ENCODE measurements around the gene ARMC7.

DNA sequence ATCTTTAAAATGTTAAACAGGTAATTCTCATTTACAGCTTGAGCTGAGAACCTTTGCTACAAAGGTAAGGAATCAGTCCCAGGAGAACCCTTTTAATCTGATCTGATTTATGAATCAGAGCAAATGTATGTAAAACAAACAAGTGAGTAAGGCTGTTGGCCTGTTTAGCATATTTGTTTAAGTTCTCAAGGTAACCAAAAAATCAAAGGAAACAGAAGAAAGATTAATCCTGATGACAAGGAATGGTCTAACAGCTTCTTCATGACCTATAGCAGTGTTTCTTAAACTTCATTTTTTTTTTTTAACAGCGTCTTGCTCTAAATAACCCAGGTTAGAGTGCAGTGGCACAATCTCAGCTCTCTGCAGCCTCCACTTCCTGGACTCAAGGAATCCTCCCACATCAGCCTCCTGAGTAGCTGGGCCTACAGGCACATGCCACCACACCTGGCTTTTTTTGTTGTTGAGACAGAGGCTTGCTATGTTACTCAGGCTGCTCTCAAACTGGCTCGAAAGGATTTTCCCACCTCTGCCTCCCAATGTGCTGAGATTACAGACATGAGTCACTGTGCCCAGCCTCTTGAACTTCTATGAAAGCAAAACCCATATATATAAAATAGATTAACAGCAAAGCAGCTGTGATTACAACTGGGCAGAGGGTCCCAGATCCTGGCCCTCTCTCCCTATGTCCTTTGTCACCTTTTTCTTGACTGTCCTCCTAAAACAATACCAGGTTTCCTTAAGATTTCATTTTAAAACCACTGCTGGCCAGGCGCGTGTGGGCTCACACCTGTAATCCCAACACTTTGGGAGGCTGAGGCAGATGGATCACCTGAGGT is 49.6 kb downstream of the ARMC7 start:
- TF ChIP-seq HDAC6 (IDR thresholded peaks at IDR 0.05; ENCODE audit: low read depth, low read length), result no peak
- no peak for TF ChIP-seq ARNT (IDR thresholded peaks at IDR 0.05)
- TF ChIP-seq HDAC2 (CRISPR knock-in tag; IDR thresholded peaks at IDR 0.05), result no peak
- TF ChIP-seq, protein P1, sequence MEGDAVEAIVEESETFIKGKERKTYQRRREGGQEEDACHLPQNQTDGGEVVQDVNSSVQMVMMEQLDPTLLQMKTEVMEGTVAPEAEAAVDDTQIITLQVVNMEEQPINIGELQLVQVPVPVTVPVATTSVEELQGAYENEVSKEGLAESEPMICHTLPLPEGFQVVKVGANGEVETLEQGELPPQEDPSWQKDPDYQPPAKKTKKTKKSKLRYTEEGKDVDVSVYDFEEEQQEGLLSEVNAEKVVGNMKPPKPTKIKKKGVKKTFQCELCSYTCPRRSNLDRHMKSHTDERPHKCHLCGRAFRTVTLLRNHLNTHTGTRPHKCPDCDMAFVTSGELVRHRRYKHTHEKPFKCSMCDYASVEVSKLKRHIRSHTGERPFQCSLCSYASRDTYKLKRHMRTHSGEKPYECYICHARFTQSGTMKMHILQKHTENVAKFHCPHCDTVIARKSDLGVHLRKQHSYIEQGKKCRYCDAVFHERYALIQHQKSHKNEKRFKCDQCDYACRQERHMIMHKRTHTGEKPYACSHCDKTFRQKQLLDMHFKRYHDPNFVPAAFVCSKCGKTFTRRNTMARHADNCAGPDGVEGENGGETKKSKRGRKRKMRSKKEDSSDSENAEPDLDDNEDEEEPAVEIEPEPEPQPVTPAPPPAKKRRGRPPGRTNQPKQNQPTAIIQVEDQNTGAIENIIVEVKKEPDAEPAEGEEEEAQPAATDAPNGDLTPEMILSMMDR (CRISPR knock-in tag; IDR thresholded peaks at IDR 0.05), result no peak
- no peak for TF ChIP-seq NBN (conservative IDR thresholded peaks at IDR 0.05)
- no peak for TF ChIP-seq BCL6 (CRISPR knock-in tag; IDR thresholded peaks at IDR 0.05)
- no peak for TF ChIP-seq ZNF263 (CRISPR knock-in tag; IDR thresholded peaks at IDR 0.05)
- TF ChIP-seq EZH2 (conservative IDR thresholded peaks at IDR 0.05; ENCODE audit: low read depth, low read length), result no peak
- TF ChIP-seq CHD2 (IDR thresholded peaks at IDR 0.05; ENCODE audit: low read depth, low read length), result no peak
- TF ChIP-seq SMARCC2 (IDR thresholded peaks at IDR 0.05), result no peak
- TF ChIP-seq, protein P2, sequence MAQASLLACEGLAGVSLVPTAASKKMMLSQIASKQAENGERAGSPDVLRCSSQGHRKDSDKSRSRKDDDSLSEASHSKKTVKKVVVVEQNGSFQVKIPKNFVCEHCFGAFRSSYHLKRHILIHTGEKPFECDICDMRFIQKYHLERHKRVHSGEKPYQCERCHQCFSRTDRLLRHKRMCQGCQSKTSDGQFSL (CRISPR knock-in tag; IDR thresholded peaks at IDR 0.05), result no peak
- TF ChIP-seq TARDBP (CRISPR knock-in tag; IDR thresholded peaks at IDR 0.05), result no peak
